ENCODE measurements around the gene FBXW7.

Gene FBXW7

GRCh38 chr4:152564336-152564735 is 28.4 kb upstream of the FBXW7 start:
- TF ChIP-seq, protein P1, sequence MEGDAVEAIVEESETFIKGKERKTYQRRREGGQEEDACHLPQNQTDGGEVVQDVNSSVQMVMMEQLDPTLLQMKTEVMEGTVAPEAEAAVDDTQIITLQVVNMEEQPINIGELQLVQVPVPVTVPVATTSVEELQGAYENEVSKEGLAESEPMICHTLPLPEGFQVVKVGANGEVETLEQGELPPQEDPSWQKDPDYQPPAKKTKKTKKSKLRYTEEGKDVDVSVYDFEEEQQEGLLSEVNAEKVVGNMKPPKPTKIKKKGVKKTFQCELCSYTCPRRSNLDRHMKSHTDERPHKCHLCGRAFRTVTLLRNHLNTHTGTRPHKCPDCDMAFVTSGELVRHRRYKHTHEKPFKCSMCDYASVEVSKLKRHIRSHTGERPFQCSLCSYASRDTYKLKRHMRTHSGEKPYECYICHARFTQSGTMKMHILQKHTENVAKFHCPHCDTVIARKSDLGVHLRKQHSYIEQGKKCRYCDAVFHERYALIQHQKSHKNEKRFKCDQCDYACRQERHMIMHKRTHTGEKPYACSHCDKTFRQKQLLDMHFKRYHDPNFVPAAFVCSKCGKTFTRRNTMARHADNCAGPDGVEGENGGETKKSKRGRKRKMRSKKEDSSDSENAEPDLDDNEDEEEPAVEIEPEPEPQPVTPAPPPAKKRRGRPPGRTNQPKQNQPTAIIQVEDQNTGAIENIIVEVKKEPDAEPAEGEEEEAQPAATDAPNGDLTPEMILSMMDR (IDR thresholded peaks at IDR 0.05; ENCODE audit: poor library complexity, severe bottlenecking), result no peak
- H3K4me3 ChIP-seq (ENCODE audit: severe bottlenecking), result no peak overlapping the region
- DNase-seq (ENCODE audit: low spot score) (no peak), ATAC-seq (ENCODE audit: low read depth) (no peak)
- H3K36me3 ChIP-seq (ENCODE audit: low read depth), result no peaks in the 10 kb centered on the region
- H3K9me3 ChIP-seq (ENCODE audit: severe bottlenecking), result no peaks in the 10 kb centered on the region
- no peaks in the 10 kb centered on the region for H3K27me3 ChIP-seq (ENCODE audit: insufficient read depth, poor library complexity, severe bottlenecking)
- H3K27ac ChIP-seq (ENCODE audit: poor library complexity, severe bottlenecking), result no peak overlapping the region
- H3K4me1 ChIP-seq (ENCODE audit: insufficient read depth, poor library complexity, severe bottlenecking), result no peaks in the 10 kb centered on the region

- no peak overlapping the region for H3K27ac ChIP-seq (ENCODE audit: poor library complexity, severe bottlenecking)
- H3K4me3 ChIP-seq (ENCODE audit: severe bottlenecking), result no peak overlapping the region
- H3K9me3 ChIP-seq (ENCODE audit: severe bottlenecking), result no peaks in the 10 kb centered on the region
- no peak for ATAC-seq (ENCODE audit: low read depth)
- TF ChIP-seq, protein P1 (IDR thresholded peaks at IDR 0.05; ENCODE audit: poor library complexity, severe bottlenecking), result no peak
- no peaks in the 10 kb centered on the region for H3K4me1 ChIP-seq (ENCODE audit: insufficient read depth, poor library complexity, severe bottlenecking)
- H3K27me3 ChIP-seq (ENCODE audit: insufficient read depth, poor library complexity, severe bottlenecking), result no peaks in the 10 kb centered on the region
- no peaks in the 10 kb centered on the region for H3K36me3 ChIP-seq (ENCODE audit: low read depth)
- DNase-seq (ENCODE audit: low spot score), result no peak
Measured at GRCh38 chr4:152563209-152563608, 27.3 kb upstream of the FBXW7 start.

DNA sequence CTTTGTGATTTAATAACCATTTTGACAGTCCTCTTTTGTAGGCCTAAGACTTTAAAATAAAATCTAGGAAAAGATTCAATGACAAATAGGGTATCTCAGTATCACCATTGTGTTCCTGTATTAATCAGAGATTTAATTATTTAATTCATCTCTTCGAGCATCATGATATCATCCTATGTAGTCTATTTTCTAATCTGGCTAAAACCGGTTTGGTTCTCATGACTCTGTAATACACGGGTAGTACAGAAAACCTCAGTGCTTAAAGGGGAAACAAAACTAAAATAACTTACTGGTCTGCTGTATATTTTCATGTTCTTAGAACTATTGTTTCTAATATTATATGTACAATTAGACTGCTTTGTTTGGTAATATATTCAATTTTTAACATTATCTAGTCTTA is 23.7 kb upstream of the FBXW7 start:
- no peaks in the 10 kb centered on the region for H3K27me3 ChIP-seq (ENCODE audit: insufficient read depth, poor library complexity, severe bottlenecking)
- ATAC-seq (ENCODE audit: low read depth), result no peak
- no peak for DNase-seq (ENCODE audit: low spot score)

DNA sequence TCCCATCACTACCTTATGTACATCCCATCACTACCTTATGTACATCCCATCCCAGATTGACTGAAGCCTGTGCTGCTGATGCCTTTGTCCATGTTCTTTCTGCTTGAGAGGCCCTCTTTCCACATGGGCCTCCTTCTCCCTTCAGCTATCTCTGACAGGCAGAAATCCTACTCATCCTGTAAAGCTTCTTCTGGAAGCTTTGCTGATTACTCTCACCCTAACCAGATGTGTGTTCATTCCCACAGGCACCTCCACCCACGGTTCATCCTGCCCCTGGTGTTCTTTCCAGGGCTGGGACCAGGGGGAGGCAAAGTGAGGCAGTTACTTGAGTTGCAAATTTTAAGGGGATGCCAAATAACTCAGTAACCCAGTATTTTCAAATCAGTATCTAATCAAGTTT is 22.5 kb upstream of the FBXW7 start:
- no peaks in the 10 kb centered on the region for H3K27me3 ChIP-seq (ENCODE audit: insufficient read depth, poor library complexity, severe bottlenecking)
- H3K4me3 ChIP-seq (ENCODE audit: severe bottlenecking), result no peak overlapping the region
- H3K9me3 ChIP-seq (ENCODE audit: severe bottlenecking), result no peaks in the 10 kb centered on the region
- no peaks in the 10 kb centered on the region for H3K36me3 ChIP-seq (ENCODE audit: low read depth)
- no peaks in the 10 kb centered on the region for H3K4me1 ChIP-seq (ENCODE audit: insufficient read depth, poor library complexity, severe bottlenecking)
- H3K27ac ChIP-seq (ENCODE audit: poor library complexity, severe bottlenecking), result no peak overlapping the region
- DNase-seq (ENCODE audit: low spot score) (no peak), ATAC-seq (ENCODE audit: low read depth) (no peak)
- TF ChIP-seq, protein P1 (IDR thresholded peaks at IDR 0.05; ENCODE audit: poor library complexity, severe bottlenecking), result no peak

More for the DNA sequence above, 23.7 kb upstream of the FBXW7 start:
- H3K4me3 ChIP-seq (ENCODE audit: severe bottlenecking), result no peak overlapping the region
- H3K36me3 ChIP-seq (ENCODE audit: low read depth), result no peaks in the 10 kb centered on the region
- H3K27ac ChIP-seq (ENCODE audit: poor library complexity, severe bottlenecking), result no peak overlapping the region
- H3K9me3 ChIP-seq (ENCODE audit: severe bottlenecking), result no peaks in the 10 kb centered on the region
- no peaks in the 10 kb centered on the region for H3K4me1 ChIP-seq (ENCODE audit: insufficient read depth, poor library complexity, severe bottlenecking)
- TF ChIP-seq, protein P1 (IDR thresholded peaks at IDR 0.05; ENCODE audit: poor library complexity, severe bottlenecking), result no peak

- H3K27me3 ChIP-seq (ENCODE audit: insufficient read depth, poor library complexity, severe bottlenecking), result no peaks in the 10 kb centered on the region
- H3K9me3 ChIP-seq (ENCODE audit: severe bottlenecking), result no peaks in the 10 kb centered on the region
- no peak overlapping the region for H3K27ac ChIP-seq (ENCODE audit: poor library complexity, severe bottlenecking)
- TF ChIP-seq, protein P1 (IDR thresholded peaks at IDR 0.05; ENCODE audit: poor library complexity, severe bottlenecking), result no peak
- no peaks in the 10 kb centered on the region for H3K4me1 ChIP-seq (ENCODE audit: insufficient read depth, poor library complexity, severe bottlenecking)
- no peaks in the 10 kb centered on the region for H3K36me3 ChIP-seq (ENCODE audit: low read depth)
- no peak overlapping the region for H3K4me3 ChIP-seq (ENCODE audit: severe bottlenecking)
- ATAC-seq (ENCODE audit: low read depth) (no peak), DNase-seq (ENCODE audit: low spot score) (no peak)
Measured at GRCh38 chr4:152556834-152557233, 20.9 kb upstream of the FBXW7 start.

Data from RWPE2 (cell line).